SK-N-SH (cell line): ENCODE data around the gene B4GALT6. TPM values are rescaled to one million over a fixed set of nuclear protein-coding genes. Genes with fewer than 3 reads are reported as not detected.

Source experiments
- CTCF ChIA-PET: fragments of 300-600, 350-600 bp; formaldehyde crosslinking; extraction: SDS; loops from one replicate; lab custom pipeline; 2021; lab: Yijun Ruan, JAX
- POLR2A ChIA-PET: fragments of 350-600 bp; sonication (Branson Sonifier 250); formaldehyde crosslinking; extraction: SDS; loops from one replicate; lab custom pipeline; 2020; ENCODE audit warnings: antibody characterized with exemption, inconsistent platforms; lab: Yijun Ruan, JAX
- DNase-seq: peaks from one replicate; pipeline ENCODE4 v3.0.0; 2012
- H2AFZ ChIP-seq: fragments of 200-600 bp; sonication (generic); 2 replicates; pipeline ENCODE4 v1.8.1; 2016; ENCODE audit warnings: antibody characterized with exemption, mild to moderate bottlenecking, low read depth
- H3F3A ChIP-seq: fragments of 200-600 bp; sonication (generic); replicated peaks from 2 replicates; pipeline ENCODE3; 2016; ENCODE audit warnings: antibody characterized with exemption, mild to moderate bottlenecking; ENCODE audit not compliant: insufficient read depth
- H3K27ac ChIP-seq, 2 experiments: fragments of 200-500 bp in 1 of 2; fragments of 200-600 bp in 1 of 2; sonication (Bioruptor generic) in 1 of 2; sonication (generic), shearing (Covaris generic) in 1 of 2; 2 replicates each; pipeline versions ENCODE4 v1.5.1 to v1.6.1; 2014 to 2016; ENCODE audit warnings: low read depth in 2 of 2, inconsistent platforms in 1 of 2, low read length in 1 of 2, mild to moderate bottlenecking in 1 of 2, mixed read lengths in 1 of 2
- H3K27me3 ChIP-seq: fragments of 200-600 bp; sonication (generic), shearing (Covaris generic); 2 replicates; pipeline ENCODE4 v1.6.1; 2016; ENCODE audit warnings: mixed run types; ENCODE audit not compliant: insufficient read depth
- H3K36me3 ChIP-seq, 2 experiments: fragments of 200-500 bp in 1 of 2; fragments of 200-600 bp in 1 of 2; sonication (Bioruptor generic) in 1 of 2; sonication (generic) in 1 of 2; replicated peaks in 1 of 2; 2 replicates each; pipeline versions ENCODE3 to v1.5.1; 2014 to 2016; ENCODE audit warnings: low read length in 1 of 2, mild to moderate bottlenecking in 1 of 2; ENCODE audit not compliant: insufficient read depth in 2 of 2, control insufficient read depth in 1 of 2
- H3K4me1 ChIP-seq, 2 experiments: fragments of 200-500 bp in 1 of 2; fragments of 200-600 bp in 1 of 2; sonication (Bioruptor generic) in 1 of 2; sonication (generic), shearing (Covaris generic) in 1 of 2; 2 replicates each; pipeline versions ENCODE4 v1.5.1 to v1.6.1; 2014 to 2016; ENCODE audit warnings: low read depth in 1 of 2, low read length in 1 of 2, mixed run types in 1 of 2; ENCODE audit not compliant: insufficient read depth in 2 of 2, control insufficient read depth in 1 of 2
- H3K4me2 ChIP-seq: fragments of 200-600 bp; sonication (generic), shearing (Covaris generic); 2 replicates; pipeline ENCODE4 v1.6.1; 2017; ENCODE audit warnings: mixed run types
- H3K4me3 ChIP-seq, 2 experiments: fragments of 200-500 bp in 1 of 2; fragments of 200-600 bp in 1 of 2; sonication (Bioruptor generic) in 1 of 2; sonication (generic), shearing (Covaris generic) in 1 of 2; 2 replicates each; pipeline versions ENCODE4 v1.5.1 to v1.8.1; 2014 to 2016; ENCODE audit warnings: low read depth in 2 of 2, inconsistent platforms in 1 of 2, low read length in 1 of 2, mild to moderate bottlenecking in 1 of 2, mixed read lengths in 1 of 2, moderate library complexity in 1 of 2
- H3K79me2 ChIP-seq: fragments of 200-600 bp; sonication (generic); 2 replicates; pipeline ENCODE4 v1.8.1; 2017; ENCODE audit warnings: mild to moderate bottlenecking; ENCODE audit not compliant: insufficient read depth
- H3K9ac ChIP-seq: fragments of 200-600 bp; sonication (generic); 2 replicates; pipeline ENCODE4 v1.6.1; 2017; ENCODE audit warnings: mixed run types
- H3K9me2 ChIP-seq: fragments of 200-600 bp; sonication (generic); 2 replicates; pipeline ENCODE4 v1.6.1; 2017; ENCODE audit warnings: mixed run types
- H3K9me3 ChIP-seq: fragments of 200-600 bp; sonication (generic); 2 replicates; pipeline ENCODE4 v1.6.1; 2017; ENCODE audit warnings: mixed run types, mild to moderate bottlenecking, moderate library complexity
- H4K20me1 ChIP-seq: fragments of 200-600 bp; sonication (generic); 2 replicates; pipeline ENCODE4 v1.6.1; 2017; ENCODE audit warnings: mild to moderate bottlenecking, mixed run types; ENCODE audit not compliant: insufficient read depth
- EZH2phosphoT487 ChIP-seq: fragments of 200-600 bp; sonication (generic); IDR thresholded peaks from 2 replicates; pipeline ENCODE4 v1.6.1; 2017; ENCODE audit warnings: low read depth, mixed run types, mild to moderate bottlenecking, antibody characterized with exemption, moderate library complexity, borderline replicate concordance
- FOSL2 ChIP-seq: IDR thresholded peaks from 2 replicates; pipeline ENCODE4 v1.4.0; 2012; ENCODE audit warnings: low read depth, mild to moderate bottlenecking, moderate library complexity, borderline replicate concordance
- FOXM1 ChIP-seq: IDR thresholded peaks from 2 replicates; pipeline ENCODE4 v1.4.0; 2012; ENCODE audit warnings: low read depth, mild to moderate bottlenecking
- GABPA ChIP-seq: IDR thresholded peaks from 2 replicates; pipeline ENCODE4 v1.4.0; 2012; ENCODE audit warnings: low read depth, mild to moderate bottlenecking
- GATA2 ChIP-seq: sonication (generic); formaldehyde crosslinking; IDR thresholded peaks from 2 replicates; pipeline ENCODE4 v1.5.0; 2020; ENCODE audit warnings: mild to moderate bottlenecking, missing genetic modification reagents
- MXI1 ChIP-seq: IDR thresholded peaks from 2 replicates; pipeline ENCODE4 v1.6.1; 2012; ENCODE audit warnings: mild to moderate bottlenecking, low read depth, low read length, improper control_type of control experiment
- NFIC ChIP-seq: IDR thresholded peaks from 2 replicates; pipeline ENCODE4 v1.4.0; 2012; ENCODE audit warnings: borderline replicate concordance
- NRF1 ChIP-seq: IDR thresholded peaks from 2 replicates; pipeline ENCODE4 v1.6.1; 2012; ENCODE audit warnings: low read depth, mild to moderate bottlenecking, low read length
- REST ChIP-seq: IDR thresholded peaks from 2 replicates; pipeline ENCODE4 v1.6.1; 2012; ENCODE audit warnings: mild to moderate bottlenecking, low read depth, low read length, moderate library complexity
- SIN3A ChIP-seq: IDR thresholded peaks from 2 replicates; pipeline ENCODE4 v1.6.1; 2012; ENCODE audit warnings: low read depth, mild to moderate bottlenecking, low read length, moderate library complexity, borderline replicate concordance
- TCF12 ChIP-seq: IDR thresholded peaks from 2 replicates; pipeline ENCODE4 v1.4.0; 2012
- TEAD4 ChIP-seq: IDR thresholded peaks from 2 replicates; pipeline ENCODE4 v1.4.0; 2012; ENCODE audit warnings: mild to moderate bottlenecking, borderline replicate concordance; ENCODE audit not compliant: insufficient read depth
- USF1 ChIP-seq: IDR thresholded peaks from 2 replicates; pipeline ENCODE4 v1.4.0; 2012; ENCODE audit warnings: low read depth, borderline replicate concordance
- USF2 ChIP-seq: fragments of 150-350 bp; IDR thresholded peaks from 2 replicates; pipeline ENCODE4 v1.6.1; 2017; ENCODE audit warnings: antibody characterized with exemption, low read length, low read depth, borderline replicate concordance
- WGBS: methylation state at CpG from one replicate; pipeline ENCODE4 v1.1.6; 2017; ENCODE audit warnings: low lambda C conversion rate; 5-methylcytosine and 5-hydroxymethylcytosine counted together
- polyA plus RNA-seq, 3 experiments: library from polyadenylated mRNA; depleted of rRNA; stranded (reverse); fragments of >200 nt; gene quantifications; 2 replicates each; pipeline ENCODE4 v1.2.3, GENCODE V29; 2012

B4GALT6 gene
- polyA plus RNA-seq, 1 of the 3 experiments (the other 2 are of a cell fraction) = 3.1 TPM

GRCh38 chr18:31579375-31579774 lies 105.0 kb downstream of the B4GALT6 start:
- H3K9me2 ChIP-seq = no peaks in the 10 kb centered on the region
- CTCF ChIA-PET = interaction anchor here (2.3 kb wide), 1 partner anchor 143 kb away, joined by 7 read pairs; no protein-coding TSS in a partner anchor

More at GRCh38 chr18:31579375-31579774, 105.0 kb downstream of the B4GALT6 start:
- no peaks in the 10 kb centered on the region; a peak in 2 of 4 replicates for H3K4me1 ChIP-seq
- no peak overlapping the region for H3K4me2 ChIP-seq
- DNase-seq = no peak
- H3K79me2 ChIP-seq = no peaks in the 10 kb centered on the region
- POLR2A ChIA-PET = no interaction called here
- no peak overlapping the region for H3K9ac ChIP-seq
- H3K9me3 ChIP-seq = no peaks in the 10 kb centered on the region
- no peaks in the 10 kb centered on the region for H3K27me3 ChIP-seq
- H3K27ac ChIP-seq = no peak overlapping the region
- H3F3A ChIP-seq = peaks cover 4% of the 10 kb centered on the region
- no peak overlapping the region for H3K4me3 ChIP-seq
- WGBS = 86% methylated on average over 2 of the region's 2 CpGs
- no peak for TF ChIP-seq NRF1
- no peak for TF ChIP-seq NFIC
- no peak for TF ChIP-seq GABPA
- TF ChIP-seq GATA2 = no peak
- no peak for TF ChIP-seq USF2
- TF ChIP-seq USF1 = no peak
- TF ChIP-seq EZH2phosphoT487 = no peak
- TF ChIP-seq TCF12 = no peak
- no peak for TF ChIP-seq SIN3A
- TF ChIP-seq FOSL2 = no peak
- TF ChIP-seq FOXM1 = no peak
- no peak for TF ChIP-seq MXI1
- TF ChIP-seq REST = no peak
- TF ChIP-seq TEAD4 = no peak
- no peak overlapping the region for H2AFZ ChIP-seq
- no peaks in the 10 kb centered on the region for H4K20me1 ChIP-seq
- H3K36me3 ChIP-seq = no peaks in the 10 kb centered on the region
